ENCODE data around the gene PHLDB1.
A peak's percentile ranks its signal among the peaks of the same experiment; 100 is the strongest.
"Not testable (repeated sequence)": the region's sequence is repeated elsewhere in the genome, so short reads cannot be mapped to it uniquely, and the experiment has no call there.

The PHLDB1 gene

DNA sequence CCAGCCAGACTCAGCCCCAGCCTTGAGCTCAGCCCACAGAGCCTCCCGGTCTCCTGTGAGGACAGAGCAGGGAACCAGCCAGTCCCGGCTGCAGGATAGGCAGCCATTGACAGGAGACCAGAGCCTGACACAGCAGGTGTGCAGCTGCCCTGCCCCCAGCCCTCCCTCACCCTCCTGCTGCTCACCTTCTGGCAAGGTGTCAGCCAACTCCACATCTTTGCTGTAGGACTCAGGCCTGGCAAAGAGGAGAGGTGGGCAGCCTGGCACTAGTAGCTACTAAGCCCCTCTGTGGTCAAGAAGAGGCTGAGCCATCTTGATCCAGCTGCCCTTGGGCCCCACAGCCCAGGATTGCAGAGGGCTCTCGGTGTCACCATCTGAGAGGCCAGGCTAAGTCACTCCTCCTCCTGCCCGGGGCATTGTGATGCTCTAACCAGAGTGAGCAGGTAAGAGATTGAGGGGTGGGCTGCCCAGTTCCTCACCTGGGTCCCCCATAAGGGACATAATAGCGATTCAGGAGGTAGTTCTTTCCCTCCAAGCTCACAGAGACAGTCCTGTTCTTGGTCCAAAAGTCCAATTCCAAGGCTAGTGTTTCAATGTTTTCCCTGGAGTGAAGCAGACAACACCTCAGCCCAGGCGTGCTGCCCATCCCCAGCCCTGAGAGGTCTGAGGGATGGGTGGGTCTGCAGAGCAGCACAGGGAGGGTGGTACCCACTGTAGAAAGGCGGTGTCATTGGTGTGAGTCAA lies 53.4 kb downstream of the PHLDB1 start:
- no peak for DNase-seq

DNA sequence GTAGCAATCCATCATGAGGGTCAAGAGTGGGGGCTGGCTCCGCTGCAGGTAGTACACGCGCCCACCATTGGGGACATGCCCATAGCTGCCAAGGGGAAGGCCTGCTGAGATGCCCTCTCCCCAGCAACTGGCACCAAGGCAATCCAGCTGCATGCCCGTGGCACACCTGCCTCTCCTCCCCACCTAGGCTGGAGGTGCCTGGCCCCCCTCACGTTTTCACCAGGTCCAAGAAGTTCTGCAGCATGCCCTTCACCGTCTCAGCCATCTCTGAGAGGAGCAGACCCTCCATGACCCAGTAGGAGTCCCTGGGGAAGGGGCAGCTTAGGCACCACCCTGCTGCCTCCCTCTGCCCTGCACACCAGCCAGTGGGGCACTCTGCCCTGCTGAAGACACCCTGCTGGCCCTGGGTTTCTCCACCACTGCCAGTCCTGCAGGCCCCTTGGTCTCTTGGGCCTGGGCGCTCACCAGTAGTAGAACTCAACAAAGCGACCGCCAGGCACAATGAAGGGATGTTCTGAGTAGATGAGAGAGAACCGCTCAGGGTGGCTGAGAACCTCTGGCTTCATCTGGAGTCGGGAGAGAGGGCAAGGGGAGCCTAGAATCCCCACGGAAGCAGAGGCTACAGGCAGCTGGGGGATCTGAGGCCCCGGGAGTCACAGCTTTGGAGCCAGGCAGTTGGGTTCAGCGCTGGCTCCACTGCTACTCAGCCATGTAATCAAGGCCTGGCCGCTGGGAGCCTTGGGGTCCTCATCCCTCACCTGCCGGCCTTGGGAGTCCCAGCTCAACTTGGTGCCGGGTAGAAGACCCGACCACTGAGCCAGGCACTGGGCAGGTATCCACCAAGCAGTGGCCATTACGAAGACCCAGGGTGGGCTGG lies 54.2 kb downstream of the PHLDB1 start:
- no peak for DNase-seq

DNA sequence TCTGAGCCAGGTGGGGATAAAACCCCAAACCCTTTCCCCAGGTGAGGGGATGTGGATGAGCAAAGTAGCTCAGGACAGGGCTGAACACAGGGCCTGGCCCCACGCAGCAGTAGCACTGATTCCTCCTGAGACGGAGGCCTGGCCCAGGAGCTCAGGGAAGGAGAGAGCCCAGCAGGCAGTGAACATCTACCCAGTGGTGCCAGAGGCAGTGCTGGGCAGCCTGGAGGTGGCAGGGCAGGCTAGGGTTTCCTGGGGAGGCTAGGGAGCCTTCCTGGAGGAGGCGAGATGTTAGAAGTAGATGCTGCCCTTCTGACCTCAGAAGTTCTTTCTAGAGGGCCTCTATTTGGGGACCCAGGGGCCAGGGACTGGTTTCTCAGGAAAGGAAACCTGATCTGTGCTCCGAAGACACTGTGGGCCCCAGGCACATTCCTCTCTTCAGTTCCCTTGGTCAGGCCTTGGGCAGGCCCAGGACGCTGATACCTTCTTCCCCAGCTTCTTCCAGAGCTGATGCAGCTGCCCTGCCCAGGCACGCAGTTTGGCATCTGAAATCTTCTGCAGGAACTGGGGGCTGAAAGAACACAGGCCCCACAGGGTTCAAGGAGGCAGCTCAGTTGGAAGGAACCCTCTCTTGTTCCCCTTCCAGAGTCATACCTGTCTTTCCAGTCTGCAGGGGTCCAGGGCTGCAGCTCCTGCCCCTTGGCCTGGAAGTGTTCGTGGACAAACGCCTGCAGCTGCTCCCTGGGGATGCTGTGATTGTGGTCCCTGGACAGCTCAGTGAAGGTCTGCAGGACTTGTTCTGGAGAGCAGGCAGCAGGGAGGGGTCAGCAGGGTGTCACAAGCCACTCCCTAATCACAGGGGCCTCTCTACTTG lies 55.2 kb downstream of the PHLDB1 start:
- DNase-seq = no peak

DNA sequence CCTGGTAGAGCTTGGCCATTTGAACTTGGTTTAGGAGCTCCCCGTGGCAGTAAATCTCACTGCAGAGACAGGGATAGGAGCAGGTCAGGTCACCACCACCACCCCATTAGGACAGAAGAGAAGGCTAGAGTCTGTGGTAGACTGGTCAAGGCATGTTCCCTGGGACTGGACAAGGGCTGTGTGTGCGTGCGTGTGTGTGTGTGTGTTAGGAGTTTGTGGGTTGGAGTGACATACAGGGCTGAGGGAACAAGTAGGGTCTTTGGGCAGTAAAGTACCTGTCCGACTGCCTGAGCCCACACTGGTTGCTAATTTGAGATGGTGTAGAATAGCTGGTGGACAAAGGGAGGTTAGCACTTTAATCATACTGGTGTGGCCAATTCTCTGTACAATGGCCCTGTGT lies 56.0 kb downstream of the PHLDB1 start:
- no peak for DNase-seq

DNA sequence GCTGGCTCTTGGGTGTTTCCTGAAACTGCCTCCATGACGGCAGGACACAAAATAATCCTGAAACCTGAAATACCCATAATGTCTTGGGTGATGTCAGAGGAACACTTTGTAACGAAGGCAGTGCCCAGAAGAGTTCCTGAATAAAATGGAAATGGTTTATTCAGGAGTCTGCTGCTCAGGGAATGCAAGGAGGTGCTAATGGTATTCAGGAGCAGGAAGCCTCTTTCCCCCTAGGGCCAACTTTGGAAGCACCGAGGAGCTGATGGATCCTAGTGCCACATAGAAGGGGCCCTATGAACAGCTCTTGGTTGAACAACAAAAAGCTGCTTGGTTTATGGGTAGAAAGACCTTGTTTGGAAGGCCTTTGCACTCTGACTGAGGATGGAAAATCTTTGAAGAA lies 56.5 kb downstream of the PHLDB1 start:
- no peak for DNase-seq

DNA sequence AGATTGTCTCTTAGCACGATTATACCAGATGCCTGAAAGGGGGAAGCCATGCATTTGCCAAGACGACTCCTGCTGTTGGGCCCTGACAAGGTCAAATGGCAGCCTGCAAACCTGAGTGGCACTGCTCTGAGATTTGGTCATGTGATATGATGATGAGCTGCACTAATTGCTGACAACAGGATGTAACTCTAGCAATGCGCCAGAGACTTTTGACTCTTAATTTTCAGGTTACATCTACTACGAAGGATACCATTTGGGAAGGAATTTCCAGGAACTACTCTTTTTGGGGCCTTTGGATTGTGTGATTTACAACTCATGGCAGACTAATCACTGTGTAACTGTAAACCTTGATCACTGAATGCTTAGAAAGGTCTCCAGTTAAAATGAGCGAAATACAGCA lies 59.0 kb downstream of the PHLDB1 start:
- DNase-seq = peak; percentile 33

DNA sequence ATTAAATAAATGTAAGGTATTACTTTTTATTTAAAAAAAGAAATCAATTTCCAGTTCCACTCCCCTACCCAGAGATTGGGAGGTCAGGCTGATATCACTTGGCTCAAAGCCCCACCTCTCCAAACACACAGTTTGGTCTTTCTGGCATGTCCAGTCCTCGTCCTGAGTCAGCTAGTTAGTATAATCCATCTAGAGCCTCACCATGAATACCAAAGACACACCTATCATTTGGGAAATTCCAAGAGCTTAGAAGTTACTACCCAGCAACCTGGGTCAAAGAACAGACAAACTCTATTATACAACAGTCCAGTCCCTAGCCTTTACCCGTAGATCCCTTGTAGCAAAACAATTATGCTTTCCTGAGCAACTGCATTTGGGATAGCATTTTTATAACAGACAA lies 62.6 kb downstream of the PHLDB1 start:
- no peak for DNase-seq

DNA sequence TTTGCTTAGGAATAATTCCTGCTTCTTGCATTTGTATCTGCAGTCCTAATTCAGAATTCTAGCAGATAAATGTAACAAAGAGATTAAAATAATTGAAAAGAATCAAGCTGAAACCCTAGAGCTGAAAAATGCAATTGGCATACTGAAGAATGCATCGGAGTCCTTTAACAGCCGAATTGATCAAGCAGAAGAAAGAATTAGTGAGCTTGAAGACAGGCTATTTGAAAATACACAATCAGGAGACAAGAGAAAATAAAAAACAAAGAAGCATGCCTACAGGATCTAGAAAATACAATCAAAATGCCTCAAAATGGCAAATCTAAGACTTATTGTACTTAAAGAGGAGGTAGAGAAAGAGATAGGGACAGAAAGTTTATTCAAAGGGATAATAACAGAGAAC lies 63.8 kb downstream of the PHLDB1 start:
- DNase-seq = no peak

DNA sequence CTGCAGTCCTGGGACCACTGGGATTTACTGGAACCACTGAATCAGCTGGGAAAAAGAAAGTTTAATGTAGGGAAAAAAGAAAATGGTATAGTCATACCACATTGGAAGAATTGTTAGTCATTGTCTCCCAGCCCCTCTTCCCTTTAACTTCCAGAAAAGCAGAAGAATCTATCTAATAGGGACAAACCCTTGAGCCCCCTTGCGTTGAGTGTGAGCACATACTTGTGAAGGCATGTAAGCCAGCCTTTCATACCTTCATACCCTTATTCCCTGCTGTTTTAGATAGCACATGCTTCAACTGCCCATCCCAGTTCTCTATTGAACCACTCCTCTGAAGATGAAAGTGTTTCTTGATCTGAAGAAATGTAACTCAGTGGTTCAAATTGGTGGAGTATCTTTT lies 65.4 kb downstream of the PHLDB1 start:
- DNase-seq = peak; percentile 20

DNA sequence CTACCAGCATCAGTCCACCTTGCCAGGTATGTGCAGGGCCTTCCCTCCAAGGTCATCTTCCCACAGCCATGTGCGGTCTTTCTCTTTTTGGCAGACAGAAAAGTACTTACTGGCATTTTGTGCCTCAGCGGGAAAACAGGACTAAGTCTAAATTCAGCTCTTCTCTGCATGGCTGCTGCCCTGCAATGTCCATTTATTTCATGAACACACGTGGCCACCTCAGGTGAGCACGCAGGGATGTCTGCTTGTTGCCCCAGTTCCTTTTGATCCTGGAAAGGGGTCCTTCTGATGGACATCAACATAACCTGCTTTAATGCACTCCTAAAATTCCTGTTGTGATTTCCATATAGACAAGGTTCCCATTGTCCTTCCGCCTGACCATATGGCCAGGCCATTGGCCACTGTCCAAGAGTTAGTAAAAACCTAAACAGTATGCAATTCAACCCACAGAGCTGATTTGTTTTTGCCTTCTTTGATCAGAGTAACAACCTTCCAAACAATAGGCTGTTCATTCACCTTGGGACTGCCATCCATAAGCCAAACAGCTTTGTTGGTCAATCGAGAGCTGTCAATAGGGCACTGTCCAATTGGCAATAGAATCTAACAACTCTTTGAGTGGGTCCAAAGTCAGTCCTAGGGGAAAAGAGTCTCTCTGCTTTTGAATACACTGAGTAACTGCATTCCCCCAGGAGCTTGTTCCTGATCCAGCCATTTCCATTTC lies 66.1 kb downstream of the PHLDB1 start:
- no peak for DNase-seq

DNA sequence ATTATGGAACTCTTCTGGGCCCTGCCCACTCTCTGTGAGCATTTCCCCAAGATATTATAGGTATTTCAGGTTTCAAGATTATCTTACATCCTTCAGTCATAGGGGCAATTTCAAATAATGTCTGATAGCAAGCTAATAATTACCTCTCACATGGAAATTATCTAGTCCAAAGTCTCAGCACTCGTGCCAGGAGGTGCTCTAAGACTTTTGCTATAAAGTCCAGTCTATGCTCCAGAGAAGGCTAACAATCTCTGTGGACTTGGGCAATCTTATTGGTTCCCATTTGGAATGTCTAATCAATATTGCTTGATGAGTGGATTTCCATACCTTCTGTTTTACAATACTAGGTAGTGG lies 66.6 kb downstream of the PHLDB1 start:
- DNase-seq = no peak

DNA sequence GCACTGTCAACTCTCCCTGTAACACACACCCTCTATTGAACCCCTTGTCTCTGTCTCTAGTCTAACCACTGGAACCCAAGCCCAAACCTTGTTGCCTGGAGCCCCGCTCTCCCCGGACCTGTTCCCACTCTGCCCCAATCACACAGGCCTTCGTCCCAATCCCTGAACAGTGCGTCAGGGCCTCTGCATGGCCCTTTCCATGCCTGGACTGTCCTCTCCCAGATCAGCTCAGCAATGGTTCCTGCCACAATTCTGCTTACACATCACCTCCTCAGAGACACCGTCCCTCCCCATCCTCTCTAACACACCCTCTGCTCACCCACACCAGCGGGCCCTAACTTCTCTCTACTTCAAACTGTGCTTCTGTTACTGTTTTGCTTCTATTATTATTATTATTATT lies 70.6 kb downstream of the PHLDB1 start:
- DNase-seq = no peak

DNA sequence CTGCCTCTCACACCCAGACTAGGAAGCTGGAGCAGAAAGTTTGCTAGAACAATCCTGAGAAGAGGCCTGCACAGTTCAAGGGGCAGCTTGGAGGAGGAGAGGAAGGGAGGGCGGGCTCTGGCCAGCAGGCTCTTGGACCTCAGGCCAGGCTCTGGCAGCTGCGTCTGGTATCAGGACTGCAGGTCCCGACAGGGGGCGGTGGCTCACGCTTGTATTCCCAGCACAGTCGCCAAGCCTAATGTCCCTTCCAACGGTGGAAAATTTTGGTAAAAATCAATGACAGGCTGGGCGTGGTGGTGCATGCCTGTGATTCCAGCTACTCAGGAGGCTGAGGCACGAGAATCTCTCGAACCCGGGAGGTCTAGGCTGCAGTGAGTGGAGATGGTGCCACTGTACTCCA lies 71.5 kb downstream of the PHLDB1 start:
- not testable (repeated sequence) for DNase-seq

DNA sequence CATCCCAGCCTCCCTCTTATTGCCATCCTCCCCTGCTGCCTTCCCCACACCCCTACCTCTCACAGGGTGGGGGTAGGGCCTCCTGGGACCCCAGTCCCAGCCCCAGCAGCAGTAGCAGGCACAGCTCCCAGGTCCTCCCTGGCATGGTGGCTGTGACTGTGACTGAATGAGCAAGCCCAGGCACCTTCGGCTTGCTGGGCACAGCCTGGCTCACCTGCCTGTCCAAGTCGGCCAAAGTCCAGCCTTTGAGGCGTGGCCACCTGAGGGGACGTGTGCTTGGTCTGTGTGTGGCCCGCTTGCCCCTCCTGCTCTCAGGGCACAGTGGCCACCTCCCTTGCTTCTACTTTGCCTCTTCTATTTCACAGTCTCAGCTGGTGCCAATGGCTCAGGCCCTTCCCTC lies 72.1 kb downstream of the PHLDB1 start, which contains the start of gene TREH:
Gene TREH, minus strand, starts transcription at position 168 of the 400 bp plus-strand sequence. Its CDS starts 23 bp downstream, at position 145.
- no peak for DNase-seq

DNA sequence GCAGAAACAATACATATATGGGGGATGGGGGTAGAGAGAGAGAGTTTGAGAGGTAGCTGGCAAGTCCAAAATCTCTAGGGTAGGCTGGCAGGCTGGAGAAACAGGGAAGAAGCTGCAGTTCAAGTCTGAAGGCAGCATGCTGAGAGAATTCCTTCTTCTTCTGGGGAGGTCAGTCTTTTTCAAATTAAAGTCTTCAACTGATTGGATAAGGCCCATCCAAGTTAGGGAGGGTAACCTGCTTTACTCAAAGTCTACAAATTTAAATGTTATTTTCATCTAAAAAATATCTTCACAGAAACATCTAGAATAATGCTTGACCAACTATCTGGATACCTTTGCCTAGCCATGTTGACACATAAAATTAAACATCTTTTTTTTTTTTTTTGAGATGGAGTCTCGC lies 75.0 kb downstream of the PHLDB1 start:
- DNase-seq = no peak

DNA sequence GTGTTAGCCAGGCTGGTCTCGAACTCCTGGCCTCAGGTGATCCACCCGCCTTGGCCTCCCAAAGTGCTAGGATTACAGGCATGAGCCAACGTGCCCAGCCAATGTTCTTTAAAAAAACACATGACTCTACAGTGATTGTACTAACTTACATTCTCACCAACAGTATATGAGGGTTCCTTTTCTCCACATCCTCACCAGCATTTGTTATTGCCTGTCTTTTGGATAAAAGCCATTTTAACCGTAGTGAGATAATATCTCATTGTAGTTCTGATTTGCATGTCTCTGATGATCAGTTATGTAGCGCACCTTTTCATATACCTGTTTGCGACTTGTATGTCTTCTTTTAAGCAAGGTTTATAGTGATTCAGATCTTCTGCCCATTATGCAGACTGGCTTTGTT lies 75.5 kb downstream of the PHLDB1 start:
- DNase-seq = not testable (repeated sequence)

DNA sequence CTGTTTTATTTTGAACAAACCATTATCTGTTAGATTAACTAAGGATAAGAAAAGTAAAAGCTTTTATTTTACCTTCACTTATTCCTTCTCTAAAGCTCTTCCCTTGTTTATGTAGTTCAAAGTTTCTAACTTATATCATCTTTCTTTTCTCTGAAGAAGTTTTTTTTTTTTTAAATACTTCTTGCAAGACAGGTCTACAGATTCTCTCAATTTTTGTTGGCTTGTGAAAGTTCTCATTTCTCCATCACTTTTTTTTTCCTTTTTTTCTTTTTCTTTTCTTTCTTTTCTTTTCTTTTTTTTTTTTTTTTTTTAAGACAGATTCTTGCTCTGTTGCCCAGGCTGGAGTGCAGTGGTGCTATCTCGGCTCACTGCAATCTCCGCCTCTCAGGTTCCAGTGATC lies 76.8 kb downstream of the PHLDB1 start:
- DNase-seq = no peak

DNA sequence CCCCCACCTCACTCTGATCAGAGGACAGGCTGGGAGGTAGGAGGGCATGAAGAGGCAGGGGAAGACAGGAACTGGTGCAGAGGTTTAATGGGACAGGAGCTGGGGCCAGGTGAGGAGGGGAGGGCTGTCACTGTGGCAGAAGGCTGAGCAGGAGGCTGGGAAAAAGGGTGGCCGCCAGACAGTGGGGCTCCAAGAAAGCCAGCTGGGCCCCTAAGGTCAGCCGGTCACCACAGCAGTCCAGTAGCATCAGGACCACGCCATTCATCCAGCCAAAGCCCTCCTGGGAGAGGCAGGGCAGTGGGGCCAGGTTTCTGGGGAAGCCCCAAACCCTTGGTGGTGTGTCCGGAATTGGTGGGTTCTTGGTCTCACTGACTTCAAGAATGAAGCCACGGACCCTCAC lies 80.5 kb downstream of the PHLDB1 start:
- no peak for DNase-seq

DNA sequence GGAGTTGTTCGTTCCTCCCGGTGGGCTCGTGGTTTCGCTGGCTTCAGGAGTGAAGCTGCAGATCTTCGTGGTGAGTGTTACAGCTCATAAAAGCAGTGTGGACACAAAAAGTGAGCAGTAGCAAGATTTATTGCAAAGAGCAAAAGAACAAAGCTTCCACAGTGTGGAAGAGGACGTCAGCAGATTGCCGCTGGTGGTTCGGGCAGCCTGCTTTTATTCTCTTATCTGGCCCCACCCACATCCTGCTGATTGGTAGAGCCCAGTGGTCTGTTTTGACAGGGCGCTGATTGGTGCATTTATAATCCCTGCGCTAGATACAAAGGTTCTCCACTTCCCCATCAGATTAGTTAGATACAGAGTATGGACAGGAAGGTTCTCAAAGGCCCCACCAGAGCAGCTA lies 80.9 kb downstream of the PHLDB1 start:
- not testable (repeated sequence) for DNase-seq

DNA sequence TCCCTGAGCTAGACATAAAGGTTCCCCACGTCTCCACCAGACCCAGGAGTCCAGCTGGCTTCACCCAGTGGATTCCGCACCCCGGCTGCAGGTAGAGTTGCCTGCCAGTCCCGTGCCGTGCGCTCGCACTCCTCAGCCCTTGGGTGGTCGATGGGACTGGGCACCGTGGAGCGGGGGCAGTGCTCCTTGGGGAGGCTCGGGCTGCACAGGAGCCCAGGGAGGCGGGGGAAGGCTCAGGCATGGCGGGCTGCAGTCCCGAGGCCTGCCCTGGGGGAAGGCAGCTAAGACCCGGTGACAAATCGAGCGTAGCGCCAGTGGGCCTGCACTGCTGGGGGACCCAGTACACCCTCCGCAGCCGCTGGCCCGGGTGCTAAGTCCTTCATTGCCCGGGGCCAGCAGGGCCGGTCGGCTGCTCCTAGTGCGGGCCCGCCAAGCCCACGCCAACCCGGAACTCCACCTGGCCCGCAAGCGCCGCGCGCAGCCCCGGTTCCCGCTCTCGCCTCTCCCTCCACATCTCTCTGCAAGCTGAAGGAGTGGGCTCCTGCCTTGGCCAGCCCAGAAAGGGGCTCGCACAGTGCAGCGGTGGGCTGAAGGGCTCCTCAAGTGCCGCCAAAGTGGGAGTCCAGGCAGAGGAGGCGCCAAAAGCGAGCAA lies 81.6 kb downstream of the PHLDB1 start:
- DNase-seq = no peak

DNA sequence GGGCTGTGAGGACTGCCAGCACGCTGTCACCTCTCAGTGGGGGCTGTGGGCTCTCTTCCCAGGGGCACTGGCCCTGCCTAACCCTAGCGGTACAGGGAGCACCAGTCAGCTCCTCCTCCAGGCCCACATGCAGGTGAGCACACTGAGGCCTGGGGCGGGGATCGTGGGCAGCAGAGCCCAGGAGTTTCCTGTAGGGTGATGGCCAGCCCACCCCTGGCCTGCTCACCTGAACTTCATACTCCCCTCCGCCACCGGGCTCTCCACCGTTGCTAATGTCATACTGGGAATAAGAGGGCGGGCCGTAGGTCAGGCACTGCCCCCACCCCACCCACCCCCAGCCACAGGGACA lies 82.1 kb downstream of the PHLDB1 start:
- no peak for DNase-seq

DNA sequence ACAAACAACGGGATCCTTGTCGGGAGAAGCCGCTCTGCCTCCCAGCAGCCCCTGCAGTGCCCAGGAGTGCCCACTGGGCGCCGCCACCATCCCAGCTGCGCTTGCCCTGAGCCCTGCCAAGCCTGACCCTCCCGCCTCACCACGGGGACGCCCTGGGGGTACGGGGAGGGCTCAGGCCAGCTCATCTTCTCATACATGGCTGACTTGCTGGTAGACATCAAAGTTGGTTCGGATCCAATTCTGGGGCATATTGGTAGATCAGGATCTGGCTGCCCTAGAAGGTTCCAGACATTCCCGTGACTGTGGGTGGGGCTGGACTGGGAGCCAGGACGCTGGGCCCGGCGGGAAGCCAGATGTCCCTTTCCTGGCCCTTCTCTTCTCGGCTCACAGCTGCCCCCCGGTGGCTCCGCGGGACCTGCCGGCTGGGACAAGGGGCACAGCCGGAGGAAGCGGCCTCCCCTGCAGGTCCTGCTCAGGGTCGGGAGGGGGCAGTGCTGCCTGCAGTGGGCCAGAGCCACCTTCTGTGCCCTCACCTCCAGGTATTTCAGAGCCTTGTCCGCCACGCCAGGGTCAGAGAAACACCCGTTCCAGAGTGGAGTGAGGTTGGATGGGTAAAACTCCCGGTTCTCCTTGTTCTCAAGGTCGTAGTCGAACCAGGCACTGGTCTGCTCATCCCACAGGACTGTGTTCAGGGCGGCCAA lies 82.6 kb downstream of the PHLDB1 start:
- peak; percentile 94 for DNase-seq

Data from NCI-H82 (cell line).